CD4-positive, alpha-beta T cell treated with Interleukin-15 for 1 hour (primary cell): ENCODE results near the gene CRABP2.

ENCODE experiments used
- DNase-seq: peaks from one replicate; pipeline ENCODE4 v3.0.0-alpha.2; 2020

The CRABP2 gene

GRCh38 chr1:156689035-156689952 is 16.1 kb downstream of the CRABP2 start:
- DNase-seq: peak; percentile 77

GRCh38 chr1:156684227-156684782 is 21.1 kb downstream of the CRABP2 start:
- no peak for DNase-seq

GRCh38 chr1:156682166-156682890 is 23.1 kb downstream of the CRABP2 start:
- DNase-seq: no peak

- no peak for DNase-seq
Observed at GRCh38 chr1:156681196-156681960, 24.0 kb downstream of the CRABP2 start.

- DNase-seq: no peak
Observed at GRCh38 chr1:156680056-156680455, 25.3 kb downstream of the CRABP2 start.

GRCh38 chr1:156677616-156678596 is 27.5 kb downstream of the CRABP2 start:
- peak; percentile 37 for DNase-seq

- DNase-seq: no peak
Observed at GRCh38 chr1:156676820-156677615, 28.4 kb downstream of the CRABP2 start, which contains the start of gene NES. TSS of gene NES (minus strand) at chr1:156677407. CDS start at chr1:156677264, 143 bp downstream.

GRCh38 chr1:156676114-156676819 is 29.1 kb downstream of the CRABP2 start:
- DNase-seq: no peak

GRCh38 chr1:156675210-156676113 is 29.9 kb downstream of the CRABP2 start:
- no peak for DNase-seq

GRCh38 chr1:156673387-156674121 is 31.8 kb downstream of the CRABP2 start:
- no peak for DNase-seq

- no peak for DNase-seq
Observed at GRCh38 chr1:156671804-156672203, 33.6 kb downstream of the CRABP2 start.

- no peak for DNase-seq
Observed at GRCh38 chr1:156670791-156671190, 34.6 kb downstream of the CRABP2 start.

- DNase-seq: no peak
Observed at GRCh38 chr1:156670359-156670758, 35.0 kb downstream of the CRABP2 start.

- no peak for DNase-seq
Observed at GRCh38 chr1:156669794-156670193, 35.6 kb downstream of the CRABP2 start.

- DNase-seq: no peak
Observed at GRCh38 chr1:156668801-156669637, 36.4 kb downstream of the CRABP2 start.

- DNase-seq: no peak
Observed at GRCh38 chr1:156667968-156668709, 37.2 kb downstream of the CRABP2 start.

- DNase-seq: no peak
Observed at GRCh38 chr1:156667610-156667967, 37.8 kb downstream of the CRABP2 start.
